PC-9 (cell line): Measurements from ENCODE around the gene SLX9. TPM values are rescaled to one million over a fixed set of nuclear protein-coding genes. Genes with fewer than 3 reads are reported as not detected.

ENCODE experiments used
- BruUV-seq: library from RNA; stranded (reverse); fragments of 400-500 nt; replicated peaks from 2 replicates; lab custom pipeline; 2021; lab: Mats Ljungman, UMichigan
- CTCF ChIA-PET: fragments of 300-600 bp; sonication (Branson Sonifier 250); formaldehyde crosslinking; loops from one replicate; lab custom pipeline; 2022; ENCODE audit warnings: antibody characterized with exemption; lab: Charles Lee
- POLR2A ChIA-PET: fragments of 300-600 bp; sonication (Branson Sonifier 250); formaldehyde crosslinking; loops from one replicate; lab custom pipeline; 2022; ENCODE audit warnings: antibody characterized with exemption; ENCODE audit not compliant: unreplicated experiment; lab: Charles Lee
- DNase-seq, 2 experiments: peaks; one replicate each; pipeline versions ENCODE4 v3.0.0 to v3.0.0-alpha.2; 2015 to 2022; ENCODE audit warnings: mixed read lengths in 1 of 2
- H2AFZ ChIP-seq: fragments of 200-600 bp; sonication (generic); 2 replicates; pipeline ENCODE4 v1.8.1; 2017; ENCODE audit warnings: antibody characterized with exemption
- H3F3A ChIP-seq: fragments of 200-600 bp; sonication (generic); 2 replicates; pipeline ENCODE4 v1.8.1; 2017; ENCODE audit warnings: antibody characterized with exemption, mild to moderate bottlenecking, low read depth; ENCODE audit not compliant: insufficient read depth
- H3K27ac ChIP-seq: fragments of 200-600 bp; sonication (generic); 2 replicates; pipeline ENCODE4 v1.6.1; 2016; ENCODE audit warnings: mixed run types
- H3K27me3 ChIP-seq: fragments of 200-600 bp; sonication (generic); 2 replicates; pipeline ENCODE4 v1.6.1; 2016; ENCODE audit warnings: low read depth, mixed run types; ENCODE audit not compliant: insufficient read depth
- H3K36me3 ChIP-seq: fragments of 200-600 bp; sonication (generic); 2 replicates; pipeline ENCODE4 v1.6.1; 2016; ENCODE audit warnings: low read depth, mixed run types
- H3K4me1 ChIP-seq: fragments of 200-600 bp; sonication (generic); replicated peaks from 2 replicates; pipeline ENCODE4 v1.6.1; 2016; ENCODE audit warnings: mixed run types; ENCODE audit not compliant: insufficient read depth
- H3K4me2 ChIP-seq: fragments of 200-600 bp; sonication (generic); 2 replicates; pipeline ENCODE4 v1.6.1; 2017; ENCODE audit warnings: mixed run types
- H3K4me3 ChIP-seq: fragments of 200-600 bp; sonication (generic); 2 replicates; pipeline ENCODE4 v1.6.1; 2016; ENCODE audit warnings: mixed run types
- H3K79me2 ChIP-seq: fragments of 200-600 bp; sonication (generic); 2 replicates; pipeline ENCODE4 v1.6.1; 2017; ENCODE audit warnings: low read depth, mixed run types
- H3K9me2 ChIP-seq: fragments of 200-600 bp; sonication (generic); 2 replicates; pipeline ENCODE4 v1.8.1; 2017; ENCODE audit warnings: mild to moderate bottlenecking; ENCODE audit not compliant: insufficient read depth
- H3K9me3 ChIP-seq: fragments of 200-600 bp; sonication (generic); 2 replicates; pipeline ENCODE4 v1.8.1; 2016; ENCODE audit warnings: low read depth; ENCODE audit not compliant: insufficient read depth
- H4K20me1 ChIP-seq: fragments of 200-600 bp; sonication (generic); 2 replicates; pipeline ENCODE4 v1.8.1; 2017; ENCODE audit not compliant: insufficient read depth
- CTCF ChIP-seq: fragments of 200-600 bp; sonication (generic); conservative IDR thresholded peaks from 2 replicates; pipeline ENCODE4 v1.6.1; 2017; ENCODE audit warnings: mixed run types, antibody characterized with exemption, mild to moderate bottlenecking, moderate library complexity
- EZH2 ChIP-seq: fragments of 200-600 bp; sonication (generic); IDR thresholded peaks from 2 replicates; pipeline ENCODE4 v1.8.0; 2017; ENCODE audit warnings: antibody characterized with exemption, low read depth
- intact Hi-C: fragments of 100-400 bp; cut with micrococcal nuclease; formaldehyde crosslinking; loops from one replicate; pipeline ENCODE4 v1.10.0; 2022; ENCODE audit not compliant: unreplicated experiment
- total RNA-seq: library from RNA; stranded (reverse); gene quantifications from 2 replicates; pipeline ENCODE4 v1.2.3, GENCODE V29; 2021

Gene SLX9
- total RNA-seq, 1 experiment from 2014 or later, result 22.8 TPM

- CTCF ChIA-PET, result no interaction called here
- no peak for TF ChIP-seq CTCF
- no peak for TF ChIP-seq EZH2
- POLR2A ChIA-PET, result no interaction called here
- H2AFZ ChIP-seq, result no peak overlapping the region
- no peak for DNase-seq
- H3K79me2 ChIP-seq, result no peaks in the 10 kb centered on the region
- H3F3A ChIP-seq, result 0 out of 2 replicates have a peak, but pooled peaks cover 13% of the 10 kb centered on the region
- no peak overlapping the region for H3K4me3 ChIP-seq
- no peaks in the 10 kb centered on the region for H4K20me1 ChIP-seq
- no TSS peak for BruUV-seq
- no peak overlapping the region for H3K4me2 ChIP-seq
- no peak overlapping the region for H3K27ac ChIP-seq
- peaks cover 26% of the 10 kb centered on the region for H3K4me1 ChIP-seq
- intact Hi-C loops, result no loop called here
- H3K9me3 ChIP-seq, result no peaks in the 10 kb centered on the region
- H3K36me3 ChIP-seq, result no peaks in the 10 kb centered on the region
- no peaks in the 10 kb centered on the region for H3K27me3 ChIP-seq
- no peaks in the 10 kb centered on the region for H3K9me2 ChIP-seq
Measured at GRCh38 chr21:45016031-45016405, 76.2 kb downstream of the SLX9 start.

- TF ChIP-seq CTCF (no peak), EZH2 (no peak)
- no peak overlapping the region for H3K4me2 ChIP-seq
- no peak for DNase-seq
- no TSS peak for BruUV-seq
- H4K20me1 ChIP-seq, result no peaks in the 10 kb centered on the region
- no peak overlapping the region for H3K27ac ChIP-seq
- H3K4me3 ChIP-seq, result no peak overlapping the region
- no peaks in the 10 kb centered on the region for H3K9me3 ChIP-seq
- H3K9me2 ChIP-seq, result no peaks in the 10 kb centered on the region
- H3K36me3 ChIP-seq, result no peaks in the 10 kb centered on the region
- intact Hi-C loops, result no loop called here
- H3K27me3 ChIP-seq, result no peaks in the 10 kb centered on the region
- ChIA-PET POLR2A (no interaction called here), CTCF (no interaction called here)
- 0 out of 2 replicates have a peak, but pooled peaks cover 13% of the 10 kb centered on the region for H3F3A ChIP-seq
- no peak overlapping the region for H2AFZ ChIP-seq
- H3K79me2 ChIP-seq, result no peaks in the 10 kb centered on the region
- H3K4me1 ChIP-seq, result peaks cover 25% of the 10 kb centered on the region
Measured at GRCh38 chr21:45016406-45017038, 76.7 kb downstream of the SLX9 start.

DNA sequence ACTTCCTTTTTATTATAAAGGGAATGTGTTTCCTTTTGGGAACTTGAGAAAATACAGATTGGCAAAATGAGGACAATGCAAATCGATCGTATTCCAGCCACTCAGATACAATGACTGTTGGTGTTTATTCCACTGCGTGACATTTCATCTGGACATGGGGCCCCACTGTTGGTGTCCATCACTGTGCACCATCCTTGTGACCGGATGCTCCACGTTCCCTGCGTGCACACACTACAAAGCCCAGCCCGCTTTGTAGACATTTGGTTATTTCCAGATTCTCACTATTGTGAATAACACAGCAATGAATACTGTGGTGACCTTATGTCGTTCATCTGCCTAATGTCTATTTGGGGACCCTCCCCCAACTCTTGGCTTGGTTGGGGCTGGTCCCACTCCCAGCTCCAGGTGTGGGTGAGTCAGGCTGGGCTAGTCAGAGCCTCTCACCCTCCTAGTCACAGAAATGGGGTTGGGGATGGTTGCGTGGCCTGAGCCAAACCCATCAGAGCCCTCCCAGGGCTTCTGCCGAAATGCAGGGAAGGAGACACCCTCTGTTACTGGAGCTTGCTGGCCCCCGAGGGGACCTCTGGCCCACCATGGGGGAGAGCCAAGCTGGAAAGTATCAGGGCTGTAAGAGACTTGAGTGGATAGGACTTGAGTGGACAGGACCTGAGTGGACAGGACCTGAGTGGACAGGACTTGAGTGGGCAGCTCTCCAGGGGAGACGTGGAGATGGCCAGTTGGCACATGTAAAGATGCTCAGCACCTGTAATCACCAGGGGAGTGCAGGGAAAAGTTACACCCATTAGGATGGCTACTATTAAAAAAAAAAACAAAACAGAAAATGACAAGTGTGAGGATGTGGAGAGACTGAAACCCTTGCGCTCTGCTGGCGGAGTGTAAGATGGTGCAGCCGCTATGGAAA is 77.5 kb downstream of the SLX9 start:
- Histone ChIP-seq H2AFZ (no peak overlapping the region), H3K4me3 (no peak overlapping the region), H3K9me2 (no peaks in the 10 kb centered on the region), H3K4me1 (peaks cover 18% of the 10 kb centered on the region), H4K20me1 (no peaks in the 10 kb centered on the region), H3K36me3 (no peaks in the 10 kb centered on the region), H3K9me3 (no peaks in the 10 kb centered on the region), H3K79me2 (no peaks in the 10 kb centered on the region), H3K4me2 (no peak overlapping the region), H3K27me3 (no peaks in the 10 kb centered on the region), H3F3A (0 out of 2 replicates have a peak, but pooled peaks cover 13% of the 10 kb centered on the region), H3K27ac (no peak overlapping the region)
- no peak for DNase-seq
- intact Hi-C loops, result no loop called here
- ChIA-PET POLR2A (no interaction called here), CTCF (no interaction called here)
- BruUV-seq, result no TSS peak
- TF ChIP-seq CTCF (no peak), EZH2 (no peak)
